HL-60 (cell line): Measurements from ENCODE around the gene CCSER2.

Experiments
- DNase-seq, 2 experiments: peaks; one replicate each; pipeline ENCODE4 v3.0.0-alpha.2; 2010 to 2020; ENCODE audit warnings: low read depth in 1 of 2, low spot score in 1 of 2
- H3K27ac ChIP-seq: fragments of 250-450 bp; sonication (Bioruptor Pico); replicated peaks from 2 replicates; pipeline ENCODE4 v1.5.1; 2020; ENCODE audit warnings: mild to moderate bottlenecking, moderate library complexity
- H3K27me3 ChIP-seq: fragments of 250-450 bp; sonication (Bioruptor Pico); 2 replicates; pipeline ENCODE4 v1.5.1; 2021; ENCODE audit warnings: mild to moderate bottlenecking, moderate library complexity; ENCODE audit not compliant: insufficient read depth, poor library complexity, severe bottlenecking
- H3K4me3 ChIP-seq: replicated peaks from 2 replicates; pipeline ENCODE4 v1.5.1; 2011; ENCODE audit warnings: mild to moderate bottlenecking, control low read depth, low read length; ENCODE audit not compliant: insufficient read depth
- CTCF ChIP-seq: IDR thresholded peaks from one replicate; pipeline ENCODE4 v1.5.1; 2011; ENCODE audit warnings: low read length, control low read depth, inconsistent platforms; ENCODE audit not compliant: insufficient read depth
- GABPA ChIP-seq: IDR thresholded peaks from 2 replicates; pipeline ENCODE4 v1.6.1; 2012; ENCODE audit warnings: low read depth
- POLR2AphosphoS5 ChIP-seq: IDR thresholded peaks from 2 replicates; pipeline ENCODE4 v1.6.1; 2012; ENCODE audit warnings: low read depth
- REST ChIP-seq: IDR thresholded peaks from 2 replicates; pipeline ENCODE4 v1.6.1; 2012; ENCODE audit warnings: low read depth; ENCODE audit not compliant: insufficient replicate concordance
- SPI1 ChIP-seq: IDR thresholded peaks from 2 replicates; pipeline ENCODE4 v1.6.1; 2012; ENCODE audit warnings: low read depth, mild to moderate bottlenecking, borderline replicate concordance

The CCSER2 gene

GRCh38 chr10:84540617-84541288, 212.4 kb downstream of the CCSER2 start:
- peak in 1 of 2 experiments; percentile 44 for DNase-seq
- Histone ChIP-seq H3K27ac (no peak overlapping the region), H3K27me3 (no peaks in the 10 kb centered on the region), H3K4me3 (peak overlapping the region; percentile 9; the same call in 1 of the 2 replicates)
- TF ChIP-seq SPI1 (no peak), REST (no peak), GABPA (no peak), CTCF (peak; percentile 38)

GRCh38 chr10:84541289-84541637, 212.9 kb downstream of the CCSER2 start:
- no peak for DNase-seq
- Histone ChIP-seq H3K27ac (no peak overlapping the region), H3K27me3 (no peaks in the 10 kb centered on the region), H3K4me3 (no peak overlapping the region)
- TF ChIP-seq CTCF (no peak), GABPA (no peak), REST (no peak), SPI1 (no peak), POLR2AphosphoS5 (no peak)

- no peak for TF ChIP-seq CTCF
- no peak for TF ChIP-seq POLR2AphosphoS5
- TF ChIP-seq REST = no peak
- TF ChIP-seq GABPA = no peak
- TF ChIP-seq SPI1 = no peak
- no peaks in the 10 kb centered on the region for H3K27me3 ChIP-seq
- H3K4me3 ChIP-seq = no peak overlapping the region
- no peak for DNase-seq
- H3K27ac ChIP-seq = no peak overlapping the region
Measured at GRCh38 chr10:84542522-84543490, 214.4 kb downstream of the CCSER2 start.
